Bronchial epithelial cell (primary cell): ENCODE results near the gene PDLIM4. TPM values are rescaled to one million over a fixed set of nuclear protein-coding genes. Genes with fewer than 3 reads are reported as not detected.

Experiments
- DNase-seq: peaks from one replicate; pipeline ENCODE4 v3.0.0-alpha.2; 2010; ENCODE audit warnings: low read depth
- FAIRE-seq: peaks from 2 replicates; lab custom pipeline; 2011; peaks lifted over from hg19 to GRCh38; lab: Jason Lieb, UNC
- H3K27me3 ChIP-seq: 2 replicates; pipeline ENCODE4 v1.5.1; 2011; ENCODE audit warnings: low read length; ENCODE audit not compliant: control insufficient read depth, insufficient read depth
- H3K36me3 ChIP-seq: 2 replicates; pipeline ENCODE4 v1.5.1; 2011; ENCODE audit warnings: low read length; ENCODE audit not compliant: control insufficient read depth, insufficient read depth
- H3K4me3 ChIP-seq: 2 replicates; pipeline ENCODE4 v1.5.1; 2011; ENCODE audit warnings: mild to moderate bottlenecking, low read depth, low read length, control low read depth
- total RNA-seq: library from RNA; depleted of rRNA; stranded (reverse); fragments of >200 nt; gene quantifications from 2 replicates; pipeline ENCODE4 v1.2.1, GENCODE V29; 2014
- TF ChIP-seq, protein P1 (sequence below): IDR thresholded peaks from 2 replicates; pipeline ENCODE4 v1.5.1; 2011; ENCODE audit warnings: mild to moderate bottlenecking, moderate library complexity, low read length, control low read depth, inconsistent platforms; ENCODE audit not compliant: insufficient read depth, severe bottlenecking

The PDLIM4 gene
- total RNA-seq, 1 donor from 2014 or later, result 12.9 TPM

GRCh38 chr5:132260714-132261551 lies 3.4 kb downstream of the PDLIM4 start:
- TF ChIP-seq, protein P1, sequence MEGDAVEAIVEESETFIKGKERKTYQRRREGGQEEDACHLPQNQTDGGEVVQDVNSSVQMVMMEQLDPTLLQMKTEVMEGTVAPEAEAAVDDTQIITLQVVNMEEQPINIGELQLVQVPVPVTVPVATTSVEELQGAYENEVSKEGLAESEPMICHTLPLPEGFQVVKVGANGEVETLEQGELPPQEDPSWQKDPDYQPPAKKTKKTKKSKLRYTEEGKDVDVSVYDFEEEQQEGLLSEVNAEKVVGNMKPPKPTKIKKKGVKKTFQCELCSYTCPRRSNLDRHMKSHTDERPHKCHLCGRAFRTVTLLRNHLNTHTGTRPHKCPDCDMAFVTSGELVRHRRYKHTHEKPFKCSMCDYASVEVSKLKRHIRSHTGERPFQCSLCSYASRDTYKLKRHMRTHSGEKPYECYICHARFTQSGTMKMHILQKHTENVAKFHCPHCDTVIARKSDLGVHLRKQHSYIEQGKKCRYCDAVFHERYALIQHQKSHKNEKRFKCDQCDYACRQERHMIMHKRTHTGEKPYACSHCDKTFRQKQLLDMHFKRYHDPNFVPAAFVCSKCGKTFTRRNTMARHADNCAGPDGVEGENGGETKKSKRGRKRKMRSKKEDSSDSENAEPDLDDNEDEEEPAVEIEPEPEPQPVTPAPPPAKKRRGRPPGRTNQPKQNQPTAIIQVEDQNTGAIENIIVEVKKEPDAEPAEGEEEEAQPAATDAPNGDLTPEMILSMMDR, result no peak
- peak; percentile 82 for DNase-seq

GRCh38 chr5:132261881-132262845 lies 4.7 kb downstream of the PDLIM4 start:
- Histone ChIP-seq H3K27me3 (no peaks in the 10 kb centered on the region), H3K36me3 (peaks cover 9% of the 10 kb centered on the region), H3K4me3 (no peak overlapping the region)
- TF ChIP-seq, protein P1, result no peak
- DNase-seq (no peak), FAIRE-seq (peak; percentile 77)

More at GRCh38 chr5:132260714-132261551, 3.4 kb downstream of the PDLIM4 start:
- no peak for FAIRE-seq
- Histone ChIP-seq H3K27me3 (no peaks in the 10 kb centered on the region), H3K4me3 (no peak overlapping the region), H3K36me3 (peaks cover 3% of the 10 kb centered on the region)

DNA sequence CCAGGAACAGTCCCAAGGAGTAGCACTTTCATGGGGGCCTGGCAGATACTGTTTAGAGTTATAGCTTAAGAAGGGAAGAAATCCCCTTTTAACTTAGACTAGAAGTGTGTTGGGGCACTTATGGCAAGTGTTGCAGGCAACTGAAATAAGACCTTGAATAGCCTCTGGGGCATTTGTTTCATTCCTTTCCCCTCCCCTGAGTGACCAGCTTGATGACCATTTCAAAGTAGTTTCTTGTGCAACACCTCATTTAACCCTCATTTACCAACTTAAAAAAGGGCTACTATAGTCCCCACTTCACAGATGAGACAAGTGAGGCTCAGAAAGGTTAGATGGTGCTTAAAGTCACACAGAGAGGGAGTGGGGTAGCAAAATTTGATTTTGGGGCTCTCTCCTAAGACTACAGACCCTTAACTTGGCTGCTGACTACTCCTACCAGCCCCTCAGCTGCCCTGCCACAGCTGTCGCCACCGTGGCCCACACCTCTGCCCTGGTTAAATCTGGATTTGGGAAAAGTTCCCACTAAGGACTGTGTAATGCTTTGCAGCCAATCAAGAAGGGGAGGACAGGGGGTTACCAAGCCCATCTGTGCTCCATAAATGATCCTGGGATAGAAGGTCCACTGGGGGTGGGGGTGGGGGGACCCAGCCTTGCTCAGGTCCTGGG lies 5.5 kb downstream of the PDLIM4 start:
- FAIRE-seq (no peak), DNase-seq (no peak)
- Histone ChIP-seq H3K4me3 (no peak overlapping the region), H3K27me3 (no peaks in the 10 kb centered on the region), H3K36me3 (peaks cover 13% of the 10 kb centered on the region)
- TF ChIP-seq, protein P1, result no peak

DNA sequence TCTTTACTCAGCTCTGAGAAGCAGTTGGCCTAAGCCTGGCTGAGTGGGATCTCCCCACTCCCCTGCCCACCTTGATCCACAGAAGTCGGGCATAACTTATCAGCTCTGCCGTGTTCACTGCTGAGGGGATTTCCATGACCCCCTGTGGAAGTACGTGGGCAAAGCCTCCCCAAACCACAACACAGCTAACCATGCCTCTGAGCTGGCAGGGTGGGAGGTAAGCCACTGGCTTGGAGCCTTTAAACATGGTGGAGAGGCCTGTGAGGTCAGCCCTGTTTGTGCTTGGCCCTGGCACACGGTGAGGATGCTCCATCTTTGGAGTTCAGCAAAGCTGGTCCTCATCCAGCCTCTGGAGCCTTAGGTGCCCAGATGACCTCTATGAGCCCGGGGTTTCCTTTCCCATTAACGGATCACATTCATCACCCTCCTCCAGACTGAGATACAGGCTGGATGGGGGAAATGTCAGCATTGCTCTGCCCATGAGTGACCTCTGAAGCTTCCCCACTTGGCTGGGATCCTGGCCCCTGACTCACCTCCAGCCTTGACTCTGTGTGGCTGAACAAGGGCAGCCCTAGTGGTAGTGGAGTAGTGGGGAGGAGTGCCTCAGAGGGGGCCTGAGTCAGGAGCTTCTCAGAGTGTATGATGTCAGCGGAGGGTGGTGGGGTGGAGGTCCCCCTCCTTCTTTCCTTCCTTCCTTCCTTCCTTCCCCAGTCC lies 6.2 kb downstream of the PDLIM4 start:
- DNase-seq (peak; percentile 79), FAIRE-seq (no peak)
- TF ChIP-seq, protein P1, result no peak
- Histone ChIP-seq H3K27me3 (no peaks in the 10 kb centered on the region), H3K4me3 (no peak overlapping the region), H3K36me3 (peaks cover 15% of the 10 kb centered on the region)
